Endodermal cell (in vitro differentiated cells): ENCODE measurements around the gene TSEN15. TPM values are rescaled to one million over a fixed set of nuclear protein-coding genes. Genes with fewer than 3 reads are reported as not detected.
"Not testable (repeated sequence)": the region's sequence is repeated elsewhere in the genome, so short reads cannot be mapped to it uniquely, and the experiment has no call there.

Source experiments
- DNase-seq: peaks from one replicate; pipeline ENCODE4 v3.0.0-alpha.2; 2017
- H3K27ac ChIP-seq: 2 replicates; pipeline ENCODE4 v1.5.1; 2013; ENCODE audit warnings: mild to moderate bottlenecking, low read depth, low read length, moderate library complexity
- H3K27me3 ChIP-seq: 2 replicates; pipeline ENCODE4 v1.6.1; 2013; ENCODE audit warnings: mild to moderate bottlenecking, low read length, moderate library complexity; ENCODE audit not compliant: insufficient read depth, control insufficient read depth, poor library complexity, severe bottlenecking
- H3K36me3 ChIP-seq: 2 replicates; pipeline ENCODE4 v1.7.0; 2013; ENCODE audit warnings: mild to moderate bottlenecking, low read length, moderate library complexity; ENCODE audit not compliant: control insufficient read depth, insufficient read depth
- H3K4me1 ChIP-seq: one replicate; pipeline ENCODE4 v1.7.0; 2013; ENCODE audit warnings: low read length; ENCODE audit not compliant: control insufficient read depth, insufficient read depth
- H3K4me3 ChIP-seq: 2 replicates; pipeline ENCODE4 v1.5.1; 2013; ENCODE audit warnings: mild to moderate bottlenecking, low read length, moderate library complexity
- H3K9ac ChIP-seq: 2 replicates; pipeline ENCODE4 v1.6.1; 2013; ENCODE audit warnings: mild to moderate bottlenecking, low read length, moderate library complexity; ENCODE audit not compliant: poor library complexity, severe bottlenecking; ENCODE audit errors: extremely low read depth
- H3K9me3 ChIP-seq: 2 replicates; pipeline ENCODE4 v1.6.1; 2013; ENCODE audit warnings: mild to moderate bottlenecking, low read length, moderate library complexity; ENCODE audit not compliant: control insufficient read depth
- H3K27ac Mint-ChIP-seq: 2 replicates; pipeline ENCODE4 v1.8.0; 2020; ENCODE audit warnings: mixed read lengths
- H3K27me3 Mint-ChIP-seq: 2 replicates; pipeline ENCODE4 v1.8.0; 2021; ENCODE audit warnings: mild to moderate bottlenecking, mixed read lengths; ENCODE audit not compliant: insufficient read depth
- H3K36me3 Mint-ChIP-seq: 2 replicates; pipeline ENCODE4 v1.8.0; 2020; ENCODE audit warnings: low read depth, mixed read lengths
- H3K4me1 Mint-ChIP-seq: 2 replicates; pipeline ENCODE4 v1.8.0; 2020; ENCODE audit warnings: mixed read lengths
- H3K4me3 Mint-ChIP-seq: 2 replicates; pipeline ENCODE4 v1.8.0; 2020; ENCODE audit warnings: mild to moderate bottlenecking, moderate library complexity, mixed read lengths
- H3K9me3 Mint-ChIP-seq: 2 replicates; pipeline ENCODE4 v1.8.0; 2020; ENCODE audit warnings: mild to moderate bottlenecking, mixed read lengths
- CTCF ChIP-seq: fragments of 200-600 bp; sonication (generic); conservative IDR thresholded peaks from 2 replicates; pipeline ENCODE4 v1.5.0; 2021; ENCODE audit warnings: antibody characterized with exemption, mild to moderate bottlenecking
- WGBS, 2 experiments: methylation state at CpG; one replicate each; pipeline versions ENCODE4 v1.1.5 to v1.1.7; 2013; ENCODE audit warnings: missing lambda C conversion rate in 2 of 2, mixed read lengths in 1 of 2; ENCODE audit not compliant: insufficient coverage in 1 of 2, insufficient read length in 1 of 2; 5-methylcytosine and 5-hydroxymethylcytosine counted together
- total RNA-seq, 2 donors: library from RNA; stranded (reverse); fragmentation: NEBNext Ultra II Directional in 1 of 2; extraction: Animal tissue kit (Norgen Biotek cat#: 25700) in 1 of 2; gene quantifications; 2 replicates in 1 of 2; 3 replicates in 1 of 2; pipeline ENCODE4 v1.2.1, GENCODE V29; 2021

The TSEN15 gene
- total RNA-seq, 2 donors from 2014 or later, result 20.4 to 22.5 TPM

- Histone ChIP-seq H3K9ac (no peak overlapping the region), H3K36me3 (no peaks in the 10 kb centered on the region), H3K27ac (no peak overlapping the region), H3K9me3 (no peaks in the 10 kb centered on the region), H3K4me3 (no peak overlapping the region), H3K27me3 (no peaks in the 10 kb centered on the region), H3K4me1 (no peaks in the 10 kb centered on the region)
- 100% methylated on average over 1 of the region's 1 CpG; no CpG with 5 or more reads in 1 of the 2 experiments for WGBS, 2 experiments
- DNase-seq, result no peak
- no peak overlapping the region for H3K27ac Mint-ChIP-seq
- peaks cover 9% of the 10 kb centered on the region for H3K27me3 Mint-ChIP-seq
- H3K4me1 Mint-ChIP-seq, result peaks cover 9% of the 10 kb centered on the region
- H3K9me3 Mint-ChIP-seq, result no peaks in the 10 kb centered on the region
- H3K4me3 Mint-ChIP-seq, result no peak overlapping the region
- H3K36me3 Mint-ChIP-seq, result no peaks in the 10 kb centered on the region
- no peak for TF ChIP-seq CTCF
Observed at GRCh38 chr1:184096005-184096404, 44.5 kb downstream of the TSEN15 start.

GRCh38 chr1:184096580-184096979, 45.0 kb downstream of the TSEN15 start:
- H3K27ac ChIP-seq, H3K9me3 ChIP-seq, H3K9ac ChIP-seq, H3K36me3 ChIP-seq, H3K27me3 Mint-ChIP-seq, DNase-seq, H3K4me1 Mint-ChIP-seq, H3K4me1 ChIP-seq, H3K4me3 ChIP-seq, H3K27me3 ChIP-seq, H3K9me3 Mint-ChIP-seq, H3K4me3 Mint-ChIP-seq, H3K27ac Mint-ChIP-seq, H3K36me3 Mint-ChIP-seq: not testable (repeated sequence)
- 94 to 95% methylated on average over 2 to 5 of the region's 5 CpGs for WGBS, 2 experiments

GRCh38 chr1:184101141-184101540, 49.6 kb downstream of the TSEN15 start:
- Histone ChIP-seq H3K27me3 (peaks cover 4% of the 10 kb centered on the region), H3K36me3 (no peaks in the 10 kb centered on the region), H3K27ac (no peak overlapping the region), H3K4me1 (no peaks in the 10 kb centered on the region), H3K4me3 (no peak overlapping the region), H3K9ac (no peak overlapping the region), H3K9me3 (no peaks in the 10 kb centered on the region)
- TF ChIP-seq CTCF, result no peak
- H3K27ac Mint-ChIP-seq, result no peak overlapping the region
- no peaks in the 10 kb centered on the region for H3K36me3 Mint-ChIP-seq
- H3K4me1 Mint-ChIP-seq, result no peaks in the 10 kb centered on the region
- no peak for DNase-seq
- peaks cover 7% of the 10 kb centered on the region for H3K9me3 Mint-ChIP-seq
- H3K4me3 Mint-ChIP-seq, result no peak overlapping the region
- peaks cover 17% of the 10 kb centered on the region for H3K27me3 Mint-ChIP-seq

- 91% methylated on average over 1 of the region's 1 CpG; no CpG with 5 or more reads in 1 of the 2 experiments for whole genome bisulfite sequencing, 2 experiments
- no peaks in the 10 kb centered on the region for H3K36me3 Mint-ChIP-seq
- peaks cover 4% of the 10 kb centered on the region for H3K27me3 ChIP-seq
- DNase-seq, result no peak
- no peak overlapping the region for H3K27ac ChIP-seq
- no peak overlapping the region for H3K4me3 Mint-ChIP-seq
- H3K9me3 ChIP-seq, result no peaks in the 10 kb centered on the region
- H3K27me3 Mint-ChIP-seq, result peaks cover 15% of the 10 kb centered on the region
- peaks cover 7% of the 10 kb centered on the region for H3K9me3 Mint-ChIP-seq
- H3K4me1 ChIP-seq, result no peaks in the 10 kb centered on the region
- H3K4me1 Mint-ChIP-seq, result no peaks in the 10 kb centered on the region
- H3K4me3 ChIP-seq, result no peak overlapping the region
- H3K9ac ChIP-seq, result no peak overlapping the region
- H3K36me3 ChIP-seq, result no peaks in the 10 kb centered on the region
- TF ChIP-seq CTCF, result no peak
- H3K27ac Mint-ChIP-seq, result no peak overlapping the region
Observed at GRCh38 chr1:184101571-184101970, 50.0 kb downstream of the TSEN15 start.
